ENCODE measurements around the gene C11orf68. TPM values are rescaled to one million over a fixed set of nuclear protein-coding genes. Genes with fewer than 3 reads are reported as not detected.

C11orf68 gene
- total RNA-seq, 1 donor from 2014 or later = 24.7 TPM

DNA sequence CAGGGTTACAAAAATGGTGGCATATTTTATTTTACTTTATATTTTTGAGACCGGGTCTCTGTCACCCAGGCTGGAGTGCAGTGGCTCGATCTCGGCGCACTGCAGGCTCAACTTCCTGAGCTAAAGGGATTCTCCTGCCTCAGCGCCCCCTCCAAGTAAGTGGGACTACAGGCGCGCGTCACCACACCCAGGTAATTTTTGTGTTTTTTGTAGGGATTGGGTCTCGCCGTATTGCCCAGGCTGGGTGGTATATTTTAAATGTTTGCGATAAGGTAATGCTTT is 18.0 kb downstream of the C11orf68 start:
- peaks cover 4% of the 10 kb centered on the region for H3K9me3 Mint-ChIP-seq (ENCODE audit: unreplicated experiment)
- TF ChIP-seq CTCF (IDR thresholded peaks at IDR 0.05; ENCODE audit: partially characterized antibody, unreplicated experiment) = no peak
- H3K36me3 Mint-ChIP-seq (ENCODE audit: unreplicated experiment) = no peaks in the 10 kb centered on the region
- H3K27ac Mint-ChIP-seq (ENCODE audit: unreplicated experiment) = no peak overlapping the region
- H3K27me3 Mint-ChIP-seq (ENCODE audit: unreplicated experiment) = peaks cover 21% of the 10 kb centered on the region
- H3K4me1 Mint-ChIP-seq (ENCODE audit: low read depth, unreplicated experiment) = no peaks in the 10 kb centered on the region
- H3K4me3 Mint-ChIP-seq (ENCODE audit: unreplicated experiment) = peak overlapping the region; percentile 52
- DNase-seq = no peak

DNA sequence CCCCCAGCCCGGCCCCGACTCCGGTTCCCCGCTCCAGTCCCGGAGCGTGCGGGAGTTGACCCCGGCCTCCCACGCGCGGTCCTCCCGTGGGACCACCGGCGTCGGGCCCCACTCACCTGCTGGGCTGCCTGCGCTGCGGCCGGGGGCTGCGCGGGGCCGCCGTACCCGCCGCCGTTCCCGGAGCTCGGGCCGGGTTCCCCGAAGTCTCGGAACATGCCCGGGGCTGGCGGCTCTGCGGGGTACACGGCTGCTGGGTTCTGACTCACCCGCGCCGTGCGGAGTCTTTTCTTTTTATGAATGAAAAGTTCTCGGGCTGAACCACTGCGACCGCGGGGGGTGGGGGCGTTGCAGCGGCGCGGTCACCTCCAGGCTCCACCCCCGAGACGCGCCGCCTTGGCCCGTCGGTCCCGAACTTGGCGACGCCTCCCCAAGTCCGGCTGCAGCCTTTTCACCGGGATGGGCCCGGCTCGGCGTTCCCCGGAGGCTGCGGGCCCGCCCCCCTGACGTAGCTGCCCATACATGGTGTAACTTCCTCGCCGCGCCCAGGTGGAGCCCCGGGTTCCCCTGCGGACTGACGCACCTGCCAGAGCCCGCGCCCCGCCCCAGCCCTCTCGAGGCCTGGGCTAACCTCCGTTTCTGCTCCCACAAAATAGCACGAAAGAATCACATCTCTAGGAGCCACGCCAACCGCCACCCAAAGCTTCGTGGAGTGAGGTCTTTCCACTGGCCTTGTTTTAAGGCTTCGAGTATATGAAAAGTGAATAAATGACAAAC is 18.6 kb downstream of the C11orf68 start, which contains the start of gene FOSL1:
TSS of gene FOSL1 (minus strand) at position 264 of the 774 bp plus-strand sequence. CDS start at position 215, 49 bp downstream.
- H3K4me1 Mint-ChIP-seq (ENCODE audit: low read depth, unreplicated experiment) = no peaks in the 10 kb centered on the region
- peaks cover 4% of the 10 kb centered on the region for H3K9me3 Mint-ChIP-seq (ENCODE audit: unreplicated experiment)
- H3K4me3 Mint-ChIP-seq (ENCODE audit: unreplicated experiment) = peak within 1 kb of the TSS; percentile 52
- no peak for DNase-seq
- peaks cover 21% of the 10 kb centered on the region for H3K27me3 Mint-ChIP-seq (ENCODE audit: unreplicated experiment)
- H3K27ac Mint-ChIP-seq (ENCODE audit: unreplicated experiment) = no peak within 1 kb of the TSS
- no peaks in the 10 kb centered on the region for H3K36me3 Mint-ChIP-seq (ENCODE audit: unreplicated experiment)
- TF ChIP-seq CTCF (IDR thresholded peaks at IDR 0.05; ENCODE audit: partially characterized antibody, unreplicated experiment) = no peak

DNA sequence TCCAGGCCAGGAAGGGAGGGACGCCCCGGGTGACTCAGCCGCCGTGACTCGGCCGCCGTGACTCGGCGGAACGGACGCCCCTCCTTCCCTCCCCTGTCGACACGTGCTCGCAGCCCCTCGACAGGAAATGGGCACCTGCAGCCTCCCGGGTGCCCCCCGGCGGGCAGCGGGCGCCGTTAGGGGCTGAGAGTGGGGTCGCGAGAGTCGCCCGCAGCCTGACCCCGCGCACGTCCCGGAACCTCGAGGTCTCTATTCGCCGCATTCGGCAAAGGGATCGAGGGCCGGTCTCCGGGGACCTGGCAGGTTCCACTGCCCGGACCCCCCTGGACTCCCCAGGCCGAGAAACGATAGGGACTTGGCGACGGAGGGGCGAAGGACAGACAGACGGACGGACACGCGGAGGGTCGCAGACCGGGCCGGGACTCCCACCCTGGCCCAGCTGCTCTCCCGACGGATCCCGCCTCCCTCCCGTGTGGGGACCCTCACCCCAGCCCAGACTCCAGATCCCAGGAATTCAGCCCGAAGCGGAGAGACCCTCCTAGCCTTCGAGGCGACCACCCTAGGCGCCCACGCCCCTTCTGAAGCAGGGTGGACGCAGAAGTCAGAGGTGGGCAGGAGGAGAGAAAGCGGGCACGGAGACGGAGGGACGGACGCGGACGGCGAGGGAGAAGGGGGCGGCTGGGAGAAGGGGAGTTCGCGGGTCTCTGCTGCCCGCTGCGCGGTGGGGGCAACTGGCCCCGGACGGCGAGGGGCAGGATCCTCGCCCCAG is 19.3 kb downstream of the C11orf68 start:
- no peaks in the 10 kb centered on the region for H3K36me3 Mint-ChIP-seq (ENCODE audit: unreplicated experiment)
- TF ChIP-seq CTCF (IDR thresholded peaks at IDR 0.05; ENCODE audit: partially characterized antibody, unreplicated experiment) = no peak
- no peak overlapping the region for H3K4me3 Mint-ChIP-seq (ENCODE audit: unreplicated experiment)
- peaks cover 6% of the 10 kb centered on the region for H3K9me3 Mint-ChIP-seq (ENCODE audit: unreplicated experiment)
- no peak for DNase-seq
- no peak overlapping the region for H3K27ac Mint-ChIP-seq (ENCODE audit: unreplicated experiment)
- peaks cover 21% of the 10 kb centered on the region for H3K27me3 Mint-ChIP-seq (ENCODE audit: unreplicated experiment)
- H3K4me1 Mint-ChIP-seq (ENCODE audit: low read depth, unreplicated experiment) = no peaks in the 10 kb centered on the region

DNA sequence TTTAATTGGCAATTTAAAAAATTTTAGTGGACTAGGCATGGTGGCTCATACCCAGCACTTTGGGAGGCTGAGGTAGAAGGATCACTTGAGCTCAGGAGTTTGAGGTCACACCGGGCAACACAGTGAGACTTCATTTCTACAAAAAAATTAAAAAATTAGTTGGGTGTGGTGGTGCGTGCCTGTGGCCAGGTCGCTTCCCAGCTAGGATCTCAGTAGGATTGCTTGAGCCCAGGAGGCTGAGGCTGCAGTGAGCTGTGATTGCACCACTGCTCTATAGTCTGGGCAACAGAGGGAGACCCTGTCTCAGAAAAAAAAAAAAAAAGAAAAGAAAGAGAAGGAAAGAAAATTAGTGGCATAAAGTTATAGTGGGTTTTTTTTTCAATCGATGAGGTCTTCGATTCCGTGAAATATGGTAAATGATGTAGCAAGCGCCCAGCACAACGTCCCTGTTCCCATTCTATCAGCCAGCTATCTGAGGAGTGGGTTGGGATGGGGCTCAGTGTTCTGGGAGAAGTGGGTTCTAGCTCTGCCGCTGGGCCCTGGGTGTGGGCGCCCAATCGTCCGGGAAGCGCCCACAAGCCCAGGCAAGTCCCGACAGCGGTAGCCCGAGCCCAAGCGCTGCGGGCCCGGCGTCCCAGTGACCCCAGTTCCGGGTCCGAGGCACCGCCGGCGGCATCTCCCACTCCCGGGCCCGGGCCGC is 20.1 kb downstream of the C11orf68 start:
- Mint-ChIP-seq H3K36me3 (ENCODE audit: unreplicated experiment) (no peaks in the 10 kb centered on the region), H3K4me1 (ENCODE audit: low read depth, unreplicated experiment) (no peaks in the 10 kb centered on the region), H3K4me3 (ENCODE audit: unreplicated experiment) (peak overlapping the region; percentile 79), H3K9me3 (ENCODE audit: unreplicated experiment) (peaks cover 6% of the 10 kb centered on the region), H3K27ac (ENCODE audit: unreplicated experiment) (no peak overlapping the region), H3K27me3 (ENCODE audit: unreplicated experiment) (peaks cover 18% of the 10 kb centered on the region)
- DNase-seq = no peak
- no peak for TF ChIP-seq CTCF (IDR thresholded peaks at IDR 0.05; ENCODE audit: partially characterized antibody, unreplicated experiment)
